NT2/D1 (cell line): Measurements from ENCODE around the gene SYT2.

Experiments
- SUZ12 ChIP-seq: IDR thresholded peaks from 2 replicates; pipeline ENCODE4 v1.6.1; 2011; ENCODE audit not compliant: insufficient read length, insufficient read depth; ENCODE audit errors: extremely low read depth
- YY1 ChIP-seq: IDR thresholded peaks from 2 replicates; pipeline ENCODE4 v1.6.1; 2011; ENCODE audit not compliant: insufficient read length, insufficient read depth
- ZNF274 ChIP-seq: IDR thresholded peaks from 2 replicates; pipeline ENCODE4 v1.6.1; 2011; ENCODE audit warnings: mild to moderate bottlenecking, low read depth, low read length

DNA sequence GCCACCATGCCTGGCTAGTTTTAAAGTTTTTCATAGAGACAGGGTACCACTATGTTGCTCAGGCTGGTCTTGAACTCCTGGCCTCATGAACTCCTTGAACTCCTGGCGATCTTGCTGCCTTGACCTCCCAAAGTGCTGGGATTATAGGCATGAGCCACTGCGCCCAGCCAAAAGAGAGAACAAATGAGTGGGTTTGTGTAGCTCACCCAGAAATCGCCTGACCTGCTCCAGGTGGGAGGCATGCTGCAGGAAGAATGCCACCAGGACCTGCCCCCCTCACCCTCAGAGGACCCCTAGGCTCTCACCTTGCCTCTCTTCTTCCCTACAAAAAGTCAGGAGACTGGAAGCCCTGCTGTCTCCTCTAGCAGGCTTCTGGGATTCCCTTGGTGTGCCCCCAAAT lies 88.8 kb downstream of the SYT2 start:
- TF ChIP-seq ZNF274 = no peak
- no peak for TF ChIP-seq YY1
- TF ChIP-seq SUZ12 = no peak
